ENCODE measurements around the gene RXRA. TPM values are rescaled to one million over a fixed set of nuclear protein-coding genes. Genes with fewer than 3 reads are reported as not detected.

The RXRA gene
- total and polyA plus RNA-seq, 5 donors from 2014 or later = 0.29 to 13.6 (median 1.4) TPM

DNA sequence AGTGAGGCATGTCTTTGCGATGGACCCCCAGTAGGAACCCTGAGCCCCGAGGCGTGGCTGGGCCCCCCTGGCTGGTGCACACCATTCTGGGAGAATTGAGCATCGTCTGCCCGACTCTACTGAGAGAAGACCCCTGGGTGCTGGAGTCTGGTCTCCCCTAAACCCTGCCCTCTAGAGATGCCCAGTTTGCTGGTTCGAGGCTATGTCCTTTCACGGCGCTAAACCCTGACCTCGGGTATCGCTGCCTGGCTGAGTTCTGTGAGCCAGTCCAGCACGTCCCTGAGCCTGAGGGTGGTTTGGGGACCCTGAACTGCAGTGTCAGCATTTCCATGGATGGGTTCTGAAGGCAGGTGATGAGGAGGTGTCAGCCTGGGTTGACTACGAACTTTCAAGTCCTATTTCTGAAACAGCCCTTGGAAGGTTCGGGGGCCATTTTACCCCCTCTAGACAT lies 128.8 kb downstream of the RXRA start:
- Histone ChIP-seq H3K27me3 (ENCODE audit: control insufficient read depth, insufficient read depth, low read length) (no peaks in the 10 kb centered on the region), H3K9me3 (ENCODE audit: control insufficient read depth in 2 of 2, low read length in 2 of 2) (no peaks in the 10 kb centered on the region), H3K36me3 (ENCODE audit: control insufficient read depth, insufficient read depth, low read length) (no peaks in the 10 kb centered on the region), H3K27ac (ENCODE audit: insufficient read depth, low read length, poor library complexity, severe bottlenecking) (no peak overlapping the region), H3K4me1 (ENCODE audit: control insufficient read depth, insufficient read depth, low read length, poor library complexity, severe bottlenecking) (peaks cover 18% of the 10 kb centered on the region), H3K4me3 (ENCODE audit: low read depth, low read length) (no peak overlapping the region)
- Mint-ChIP-seq H3K27me3 (peaks cover 4% of the 10 kb centered on the region), H3K4me3 (peak overlapping the region in 3 of 4 donors; percentile 75 to 86 (median 80)), H3K36me3 (no peaks in the 10 kb centered on the region), H3K9me3 (peaks cover 0 to 2% (median 0%) of the 10 kb centered on the region in 7 donors), H3K27ac (peak overlapping the region; percentile 43 to 96 (median 60)), H3K4me1 (peaks cover 0 to 21% (median 7%) of the 10 kb centered on the region in 4 donors)
- no peak for ATAC-seq (ENCODE audit: low read depth in 2 of 2)
- DNase-seq = no peak

DNA sequence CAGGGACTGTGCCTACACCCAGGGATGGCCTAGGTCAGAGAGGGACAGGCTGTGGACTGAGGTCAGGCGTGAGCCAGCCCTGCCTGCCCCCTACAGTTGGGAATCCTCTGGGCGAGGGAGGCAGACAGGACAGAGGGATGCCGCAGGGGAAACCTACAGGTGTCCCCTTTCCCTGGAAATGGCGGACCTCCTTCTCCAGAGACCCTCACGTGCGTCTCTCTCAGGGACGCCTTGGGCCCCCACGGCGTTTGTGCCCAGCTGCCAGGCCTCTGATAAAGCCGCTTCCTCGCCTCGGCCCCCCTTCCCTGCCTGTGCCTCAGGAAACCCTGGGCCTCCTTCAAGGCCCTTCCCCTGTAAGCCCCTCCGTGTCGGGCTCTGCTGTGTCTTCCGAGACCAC lies 129.3 kb downstream of the RXRA start:
- Mint-ChIP-seq H3K4me3 (peak overlapping the region; percentile 75 to 86 (median 82)), H3K27me3 (peaks cover 4% of the 10 kb centered on the region), H3K4me1 (peaks cover 0 to 21% (median 6%) of the 10 kb centered on the region in 4 donors), H3K9me3 (peaks cover 0 to 2% (median 0%) of the 10 kb centered on the region in 7 donors), H3K27ac (peak overlapping the region; percentile 43 to 96 (median 96)), H3K36me3 (no peaks in the 10 kb centered on the region)
- peak overlapping the region; percentile 88 for H3K27ac ChIP-seq (ENCODE audit: insufficient read depth, low read length, poor library complexity, severe bottlenecking)
- no peaks in the 10 kb centered on the region for H3K36me3 ChIP-seq (ENCODE audit: control insufficient read depth, insufficient read depth, low read length)
- H3K27me3 ChIP-seq (ENCODE audit: control insufficient read depth, insufficient read depth, low read length) = no peaks in the 10 kb centered on the region
- no peaks in the 10 kb centered on the region for H3K9me3 ChIP-seq (ENCODE audit: control insufficient read depth in 2 of 2, low read length in 2 of 2)
- ATAC-seq (ENCODE audit: low read depth in 2 of 2) (no peak), DNase-seq (no peak)
- peaks cover 18% of the 10 kb centered on the region for H3K4me1 ChIP-seq (ENCODE audit: control insufficient read depth, insufficient read depth, low read length, poor library complexity, severe bottlenecking)
- peak overlapping the region; percentile 24 for H3K4me3 ChIP-seq (ENCODE audit: low read depth, low read length)

DNA sequence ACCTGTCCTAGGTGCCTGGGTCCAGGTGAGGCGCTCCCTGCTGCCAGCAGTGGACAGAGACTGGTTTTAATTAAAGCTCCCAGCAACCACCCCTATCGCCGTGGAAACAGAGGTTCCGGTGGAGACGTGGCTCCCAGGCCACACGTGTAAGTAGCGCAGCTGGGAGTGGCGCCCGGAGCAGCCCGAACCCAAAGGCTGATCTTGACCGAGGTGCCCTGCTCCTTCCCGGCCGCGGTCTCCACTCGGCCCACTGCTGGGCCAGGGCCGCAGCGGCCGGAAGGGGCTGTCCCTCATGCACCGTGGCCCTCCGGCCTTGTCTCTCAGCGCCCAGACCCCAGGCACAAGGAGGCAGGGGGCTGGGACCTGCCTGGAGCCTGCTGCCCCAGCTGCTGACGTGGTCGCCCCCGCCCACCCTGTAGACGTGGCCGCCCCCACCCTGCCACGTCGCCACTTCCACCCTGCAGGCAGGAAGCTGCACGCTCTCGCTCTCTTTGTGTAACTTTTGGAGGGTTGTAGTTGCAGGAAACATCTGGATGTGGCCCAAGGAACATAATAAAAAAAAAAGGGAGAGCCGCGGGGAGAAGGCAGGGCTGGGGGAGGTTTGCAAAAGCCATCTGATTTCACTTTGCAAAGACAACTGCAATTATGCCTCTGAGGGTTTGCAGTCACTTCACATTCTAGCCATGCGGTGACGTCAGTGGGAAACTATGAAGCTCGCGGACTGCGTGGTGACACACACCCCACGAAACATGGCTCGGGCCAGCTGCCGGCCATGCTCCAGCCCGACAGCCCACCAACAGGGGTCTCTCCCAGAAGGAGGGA lies 129.9 kb downstream of the RXRA start:
- peak overlapping the region; percentile 95 to 96 (median 96) for H3K27ac Mint-ChIP-seq

DNA sequence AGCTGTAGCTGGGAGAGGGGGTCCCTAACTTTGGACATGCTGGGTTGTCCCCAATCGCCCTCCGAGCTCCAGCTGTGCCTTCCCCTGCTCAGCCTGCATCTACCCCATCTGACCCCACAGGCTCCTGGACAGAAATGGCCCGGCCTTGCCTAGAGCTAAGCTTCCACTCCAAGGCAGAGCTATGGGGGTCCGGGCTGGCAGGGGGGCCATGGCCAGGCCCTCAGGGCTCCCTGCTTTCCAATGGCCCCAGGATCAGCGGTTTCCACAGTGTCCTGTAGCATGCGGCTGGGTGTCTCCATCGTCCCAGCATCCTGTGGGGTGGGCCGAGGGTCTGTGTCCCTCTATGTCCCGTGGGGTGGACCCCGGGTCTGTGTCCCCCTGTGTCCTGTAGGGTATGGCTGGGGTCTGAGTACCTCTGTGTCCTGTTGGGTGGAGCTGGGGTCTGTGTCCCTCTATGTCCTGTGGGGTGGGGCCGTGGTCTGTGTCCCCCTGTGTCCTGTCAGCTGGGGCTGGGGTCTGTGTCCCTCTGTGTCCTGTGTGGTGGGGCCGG lies 130.6 kb downstream of the RXRA start:
- Mint-ChIP-seq H3K4me3 (peak overlapping the region; percentile 80 to 96 (median 85)), H3K36me3 (no peaks in the 10 kb centered on the region), H3K27me3 (peaks cover 4% of the 10 kb centered on the region), H3K27ac (peak overlapping the region; percentile 95 to 96 (median 96)), H3K4me1 (peaks cover 0 to 21% (median 6%) of the 10 kb centered on the region in 4 donors), H3K9me3 (peaks cover 0 to 2% (median 0%) of the 10 kb centered on the region in 7 donors)
- no peaks in the 10 kb centered on the region for H3K9me3 ChIP-seq (ENCODE audit: control insufficient read depth in 2 of 2, low read length in 2 of 2)
- no peaks in the 10 kb centered on the region for H3K27me3 ChIP-seq (ENCODE audit: control insufficient read depth, insufficient read depth, low read length)
- DNase-seq (no peak), ATAC-seq (ENCODE audit: low read depth in 2 of 2) (no peak)
- peak overlapping the region; percentile 88 for H3K27ac ChIP-seq (ENCODE audit: insufficient read depth, low read length, poor library complexity, severe bottlenecking)
- peak overlapping the region; percentile 73 for H3K4me3 ChIP-seq (ENCODE audit: low read depth, low read length)
- H3K36me3 ChIP-seq (ENCODE audit: control insufficient read depth, insufficient read depth, low read length) = no peaks in the 10 kb centered on the region
- H3K4me1 ChIP-seq (ENCODE audit: control insufficient read depth, insufficient read depth, low read length, poor library complexity, severe bottlenecking) = peaks cover 18% of the 10 kb centered on the region

More for the DNA sequence above, 129.9 kb downstream of the RXRA start:
- Mint-ChIP-seq H3K27me3 (peaks cover 4% of the 10 kb centered on the region), H3K9me3 (peaks cover 0 to 2% (median 0%) of the 10 kb centered on the region in 7 donors), H3K4me3 (peak overlapping the region; percentile 80 to 96 (median 85)), H3K36me3 (no peaks in the 10 kb centered on the region), H3K4me1 (peaks cover 0 to 21% (median 6%) of the 10 kb centered on the region in 4 donors)
- Histone ChIP-seq H3K4me3 (ENCODE audit: low read depth, low read length) (peak overlapping the region; percentile 73), H3K27ac (ENCODE audit: insufficient read depth, low read length, poor library complexity, severe bottlenecking) (peak overlapping the region; percentile 88), H3K36me3 (ENCODE audit: control insufficient read depth, insufficient read depth, low read length) (no peaks in the 10 kb centered on the region), H3K4me1 (ENCODE audit: control insufficient read depth, insufficient read depth, low read length, poor library complexity, severe bottlenecking) (peaks cover 18% of the 10 kb centered on the region), H3K27me3 (ENCODE audit: control insufficient read depth, insufficient read depth, low read length) (no peaks in the 10 kb centered on the region), H3K9me3 (ENCODE audit: control insufficient read depth in 2 of 2, low read length in 2 of 2) (no peaks in the 10 kb centered on the region)
- ATAC-seq (ENCODE audit: low read depth in 2 of 2) = peak; percentile 84 to 91
- peak; percentile 61 to 84 (median 82) for DNase-seq

DNA sequence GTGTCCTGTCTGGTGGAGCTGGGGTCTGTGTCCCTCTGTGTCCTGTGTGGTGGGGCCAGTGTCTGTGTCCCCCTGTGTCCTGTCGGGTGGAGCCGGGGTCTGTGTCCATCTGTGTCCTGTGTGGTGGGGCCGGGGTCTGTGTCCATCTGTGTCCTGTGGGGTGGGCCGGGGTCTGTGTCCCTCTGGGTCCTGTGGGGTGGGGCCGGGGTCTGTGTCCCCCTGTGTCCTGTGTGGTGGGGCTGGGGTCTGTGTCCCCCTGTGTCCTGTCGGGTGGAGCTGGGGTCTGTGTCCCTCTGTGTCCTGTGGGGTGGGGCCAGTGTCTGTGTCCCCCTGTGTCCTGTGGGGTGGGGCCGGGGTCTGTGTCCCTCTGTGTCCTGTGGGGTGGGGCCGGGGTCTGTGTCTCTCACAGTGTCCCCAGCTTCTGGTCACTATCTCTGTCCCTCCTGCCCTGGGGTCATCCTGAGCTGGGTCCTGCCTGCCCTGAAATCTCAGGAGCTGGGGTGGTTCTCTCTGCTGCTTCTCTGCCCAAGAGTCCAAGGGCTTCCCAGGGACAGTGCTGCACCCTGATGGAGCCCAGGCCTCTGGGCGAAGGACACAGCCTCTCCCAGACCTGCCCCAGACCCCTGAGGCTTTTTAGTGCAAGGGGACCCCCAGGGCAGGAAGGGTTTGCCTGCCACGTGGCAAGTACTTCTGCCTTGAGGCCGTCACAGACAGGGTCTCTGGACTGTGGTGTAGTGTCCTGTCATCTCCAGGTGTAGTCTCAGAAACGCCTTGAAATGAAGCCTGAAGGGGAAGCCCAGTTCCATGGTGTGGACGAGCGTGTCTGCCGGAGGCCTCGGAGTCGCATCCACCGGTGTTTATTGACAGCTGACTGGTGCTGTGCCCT lies 131.3 kb downstream of the RXRA start:
- ATAC-seq (ENCODE audit: low read depth in 2 of 2) (no peak), DNase-seq (no peak)
- peaks cover 18% of the 10 kb centered on the region for H3K4me1 ChIP-seq (ENCODE audit: control insufficient read depth, insufficient read depth, low read length, poor library complexity, severe bottlenecking)
- no peaks in the 10 kb centered on the region for H3K27me3 ChIP-seq (ENCODE audit: control insufficient read depth, insufficient read depth, low read length)
- Mint-ChIP-seq H3K4me1 (peaks cover 0 to 21% (median 6%) of the 10 kb centered on the region in 4 donors), H3K36me3 (no peaks in the 10 kb centered on the region), H3K27me3 (peaks cover 4% of the 10 kb centered on the region), H3K9me3 (peaks cover 0 to 2% (median 0%) of the 10 kb centered on the region in 7 donors), H3K27ac (peak overlapping the region; percentile 91 to 96 (median 96)), H3K4me3 (peak overlapping the region in 1 of 4 donors; percentile 71)
- no peaks in the 10 kb centered on the region for H3K9me3 ChIP-seq (ENCODE audit: control insufficient read depth in 2 of 2, low read length in 2 of 2)
- H3K36me3 ChIP-seq (ENCODE audit: control insufficient read depth, insufficient read depth, low read length) = no peaks in the 10 kb centered on the region
- H3K4me3 ChIP-seq (ENCODE audit: low read depth, low read length) = no peak overlapping the region
- H3K27ac ChIP-seq (ENCODE audit: insufficient read depth, low read length, poor library complexity, severe bottlenecking) = peak overlapping the region; percentile 88

DNA sequence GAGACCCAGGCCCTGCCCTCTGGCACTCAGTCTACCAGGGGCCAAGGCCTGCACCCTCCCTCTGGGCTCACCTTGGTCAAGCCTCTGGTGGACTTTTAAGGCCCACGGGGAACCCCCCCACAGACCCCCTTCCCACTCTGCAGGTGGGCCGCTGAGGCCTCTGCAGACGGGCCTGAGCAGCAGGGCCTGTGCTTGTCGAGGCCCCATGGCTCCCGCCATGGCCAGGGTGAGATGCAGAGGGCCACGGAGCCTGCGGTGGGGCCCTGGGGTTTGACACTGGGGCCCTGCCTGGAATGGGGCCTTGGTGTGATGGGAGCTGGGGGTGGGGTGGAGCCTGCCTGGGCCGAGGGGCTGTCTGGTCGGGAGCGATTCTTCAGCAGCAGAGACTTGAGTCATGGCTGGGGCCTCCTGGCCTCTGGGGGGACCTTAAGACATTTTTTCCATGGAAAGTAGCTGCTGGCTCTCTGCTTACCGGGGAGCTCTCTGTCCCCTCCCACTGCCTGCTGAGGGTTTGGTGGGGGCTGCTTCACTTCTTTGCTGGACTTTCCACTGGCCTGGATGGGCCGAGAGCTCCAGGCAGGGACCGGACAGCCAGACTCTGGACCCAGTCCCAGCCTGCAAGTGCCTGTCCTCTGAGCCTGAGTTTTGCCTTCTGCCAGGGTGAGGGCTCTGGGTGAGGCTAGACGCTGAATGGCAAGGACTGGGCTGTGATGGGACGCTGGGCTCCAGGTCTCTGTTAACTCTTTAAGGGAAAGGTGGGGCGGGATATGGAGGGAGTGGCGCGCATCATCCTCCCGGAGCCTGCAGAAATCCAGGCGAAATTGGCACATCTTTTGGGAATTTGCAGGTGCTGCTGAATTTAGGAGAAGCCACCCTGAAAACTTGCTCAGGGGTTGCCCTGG lies 132.2 kb downstream of the RXRA start:
- DNase-seq = no peak
- peak overlapping the region; percentile 20 to 67 (median 49) for H3K27ac Mint-ChIP-seq
- no peak overlapping the region for H3K4me3 ChIP-seq (ENCODE audit: low read depth, low read length)
- H3K4me3 Mint-ChIP-seq = peak overlapping the region in 2 of 4 donors; percentile 41 to 71
- H3K36me3 Mint-ChIP-seq = no peaks in the 10 kb centered on the region
- no peak for ATAC-seq (ENCODE audit: low read depth in 2 of 2)
- no peaks in the 10 kb centered on the region for H3K36me3 ChIP-seq (ENCODE audit: control insufficient read depth, insufficient read depth, low read length)
- H3K27me3 Mint-ChIP-seq = peaks cover 4% of the 10 kb centered on the region
- H3K9me3 ChIP-seq (ENCODE audit: control insufficient read depth in 2 of 2, low read length in 2 of 2) = no peaks in the 10 kb centered on the region
- peaks cover 18% of the 10 kb centered on the region for H3K4me1 ChIP-seq (ENCODE audit: control insufficient read depth, insufficient read depth, low read length, poor library complexity, severe bottlenecking)
- H3K27ac ChIP-seq (ENCODE audit: insufficient read depth, low read length, poor library complexity, severe bottlenecking) = no peak overlapping the region
- no peaks in the 10 kb centered on the region for H3K27me3 ChIP-seq (ENCODE audit: control insufficient read depth, insufficient read depth, low read length)
- H3K9me3 Mint-ChIP-seq = peaks cover 0 to 2% (median 0%) of the 10 kb centered on the region in 7 donors
- peaks cover 0 to 21% (median 6%) of the 10 kb centered on the region in 4 donors for H3K4me1 Mint-ChIP-seq

Measured in CD4-positive, CD25-positive, alpha-beta regulatory T cell (primary cell).